Kidney (tissue), 14 donors: Measurements from ENCODE around the gene CYB561. TPM values are rescaled to one million over a fixed set of nuclear protein-coding genes. Genes with fewer than 3 reads are reported as not detected.

Experiments
- DNase-seq, 5 donors: peaks; one replicate each; pipeline ENCODE4 v3.0.0-alpha.2; 2013 to 2020
- FAIRE-seq: peaks from 2 replicates; lab custom pipeline; 2012; peaks lifted over from hg19 to GRCh38; lab: Jason Lieb, UNC
- H3K27ac ChIP-seq, 2 donors: one replicate each; pipeline ENCODE4 v1.7.0; 2013; ENCODE audit warnings: low read depth in 2 of 2, low read length in 2 of 2, inconsistent platforms in 1 of 2
- H3K27me3 ChIP-seq: one replicate; pipeline ENCODE4 v1.7.1; 2013; ENCODE audit warnings: low read length, inconsistent platforms; ENCODE audit not compliant: control insufficient read depth, insufficient read depth
- H3K36me3 ChIP-seq, 3 donors: one replicate each; pipeline versions ENCODE4 v1.7.0 to v1.7.1; 2013; ENCODE audit warnings: low read length in 3 of 3, control low read depth in 1 of 3, inconsistent platforms in 1 of 3; ENCODE audit not compliant: insufficient read depth in 3 of 3, control insufficient read depth in 2 of 3
- H3K4me1 ChIP-seq, 3 donors: one replicate each; pipeline versions ENCODE4 v1.7.0 to v1.7.1; 2013; ENCODE audit warnings: low read length in 3 of 3, inconsistent platforms in 1 of 3, low read depth in 1 of 3; ENCODE audit not compliant: control insufficient read depth in 2 of 3, insufficient read depth in 2 of 3
- H3K4me3 ChIP-seq, 3 donors: one replicate each; pipeline versions ENCODE4 v1.7.0 to v1.8.1; 2013; ENCODE audit warnings: low read length in 3 of 3, control low read depth in 1 of 3, inconsistent platforms in 1 of 3
- H3K9ac ChIP-seq, 3 donors: one replicate each; pipeline versions ENCODE4 v1.7.0 to v1.7.1; 2013; ENCODE audit warnings: low read length in 3 of 3, control low read depth in 1 of 3, inconsistent platforms in 1 of 3
- H3K9me3 ChIP-seq, 3 donors: one replicate each; pipeline versions ENCODE4 v1.7.0 to v1.7.1; 2013; ENCODE audit warnings: low read length in 3 of 3, control low read depth in 1 of 3, inconsistent platforms in 1 of 3; ENCODE audit not compliant: control insufficient read depth in 2 of 3, insufficient read depth in 1 of 3
- CTCF ChIP-seq: IDR thresholded peaks from 3 replicates; pipeline ENCODE4 v1.5.1; 2012; ENCODE audit warnings: mild to moderate bottlenecking, moderate library complexity, borderline replicate concordance; ENCODE audit not compliant: insufficient read depth; ENCODE audit errors: extremely low read depth
- intact Hi-C: fragments of 100-400 bp; cut with DNase I; formaldehyde crosslinking; loops from one replicate; pipeline ENCODE4 v1.11.1; 2022
- polyA plus RNA-seq: library from polyadenylated mRNA; stranded (reverse); fragments of 350-450 nt; fragmentation: Illumina TruSeq; extraction: RNeasy Lipid Tissue Mini Kit (QIAGEN cat#74804); gene quantifications from one replicate; pipeline ENCODE4 v1.2.3, GENCODE V29; 2014; ENCODE audit warnings: low read depth, low replicate concordance; ENCODE audit not compliant: insufficient read depth
- total RNA-seq: library from RNA; stranded (reverse); fragmentation: NEBNext Ultra II Directional; extraction: Animal tissue kit (Norgen Biotek cat#: 25700); gene quantifications from one replicate; pipeline ENCODE4 v1.2.1, GENCODE V29; 2021
- donor health status: control.
- donor health status: control.
- donor health status: control.
- donor health status: control.
- donor health status: control.
- donor health status: DM: yes; HTN: yes; CAD: no.
- donor health status: Normal renal cell carcinoma (clear cell type).

The CYB561 gene
- total and polyA plus RNA-seq, 2 donors from 2014 or later = 38.4 to 51.1 TPM

GRCh38 chr17:63407741-63408330 lies 38.3 kb downstream of the CYB561 start:
- H3K27me3 ChIP-seq = no peaks in the 10 kb centered on the region
- no peak overlapping the region for H3K27ac ChIP-seq
- no peak overlapping the region for H3K9ac ChIP-seq
- DNase-seq = no peak
- no peaks in the 10 kb centered on the region for H3K4me1 ChIP-seq
- H3K4me3 ChIP-seq = no peak overlapping the region
- intact Hi-C loops = loop anchor here (10.0 kb wide), 1 partner anchor 323 kb away; no protein-coding TSS in a partner anchor
- H3K36me3 ChIP-seq = peaks cover 5 to 13% (median 5%) of the 10 kb centered on the region in 3 donors
- no peaks in the 10 kb centered on the region for H3K9me3 ChIP-seq
- no peak for FAIRE-seq
- TF ChIP-seq CTCF = no peak

- no peak overlapping the region for H3K9ac ChIP-seq
- peak in 4 of 5 donors; percentile 76 to 97 (median 88) for DNase-seq
- no peak overlapping the region for H3K4me3 ChIP-seq
These were observed 39.3 kb downstream of the CYB561 start for GRCh38 chr17:63406689-63407330.

GRCh38 chr17:63405741-63406261 lies 40.3 kb downstream of the CYB561 start:
- H3K4me3 ChIP-seq = no peak overlapping the region
- peaks cover 0 to 9% (median 0%) of the 10 kb centered on the region in 3 donors for H3K36me3 ChIP-seq
- no peaks in the 10 kb centered on the region for H3K9me3 ChIP-seq
- H3K27ac ChIP-seq = no peak overlapping the region
- peak; percentile 57 for TF ChIP-seq CTCF
- H3K27me3 ChIP-seq = no peaks in the 10 kb centered on the region
- no peak overlapping the region for H3K9ac ChIP-seq
- no peak for FAIRE-seq
- DNase-seq = peak in 2 of 5 donors; percentile 82 to 89
- intact Hi-C loops = loop anchor here (10.0 kb wide), 1 partner anchor 321 kb away; no protein-coding TSS in a partner anchor
- H3K4me1 ChIP-seq = peaks cover 0 to 2% (median 0%) of the 10 kb centered on the region in 3 donors

More at GRCh38 chr17:63406689-63407330, 39.3 kb downstream of the CYB561 start:
- H3K4me1 ChIP-seq = peaks cover 0 to 2% (median 0%) of the 10 kb centered on the region in 3 donors
- no peaks in the 10 kb centered on the region for H3K9me3 ChIP-seq
- peak; percentile 27 for FAIRE-seq
- no peak overlapping the region for H3K27ac ChIP-seq
- intact Hi-C loops = loop anchor here (10.0 kb wide), 1 partner anchor 322 kb away; no protein-coding TSS in a partner anchor
- peak; percentile 87 for TF ChIP-seq CTCF
- no peaks in the 10 kb centered on the region for H3K27me3 ChIP-seq
- peaks cover 3 to 10% (median 4%) of the 10 kb centered on the region in 3 donors for H3K36me3 ChIP-seq
